ENCODE measurements around the gene TPPP.
"Not testable (repeated sequence)": the region's sequence is repeated elsewhere in the genome, so short reads cannot be mapped to it uniquely, and the experiment has no call there.

DNA sequence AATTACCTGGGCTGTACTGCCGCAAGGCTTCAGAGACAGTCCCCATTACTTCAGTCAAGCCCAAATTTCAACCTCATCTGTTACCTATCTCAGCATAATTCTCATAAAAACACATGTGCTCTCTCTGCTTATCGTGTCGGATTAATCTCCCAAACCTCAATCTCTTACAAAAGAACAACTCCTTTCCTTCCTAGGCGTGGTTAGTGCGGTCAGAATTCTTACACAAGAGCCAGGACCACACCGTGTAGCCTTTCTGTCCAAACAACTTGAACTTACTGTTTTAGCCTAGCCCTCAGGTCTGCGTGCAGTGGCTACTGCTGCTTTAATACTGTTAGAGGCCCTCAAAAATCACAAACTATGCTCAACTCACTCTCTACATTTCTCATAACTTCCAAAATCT, 13.0 kb upstream of the TPPP start:
- TF ChIP-seq POLR2A, POLR2AphosphoS5 (IDR thresholded peaks at IDR 0.05; ENCODE audit: low read depth, low read length): not testable (repeated sequence)
